PC-9 (cell line): ENCODE results near the gene ANLN. TPM values are rescaled to one million over a fixed set of nuclear protein-coding genes. Genes with fewer than 3 reads are reported as not detected.
A peak's percentile ranks its signal among the peaks of the same experiment; 100 is the strongest.
"Not testable (repeated sequence)": the region's sequence is repeated elsewhere in the genome, so short reads cannot be mapped to it uniquely, and the experiment has no call there.

Experiments used
- BruUV-seq: library from RNA; stranded (reverse); fragments of 400-500 nt; replicated peaks from 2 replicates; lab custom pipeline; 2021; lab: Mats Ljungman, UMichigan
- CTCF ChIA-PET: fragments of 300-600 bp; sonication (Branson Sonifier 250); formaldehyde crosslinking; loops from one replicate; lab custom pipeline; 2022; ENCODE audit warnings: antibody characterized with exemption; lab: Charles Lee
- POLR2A ChIA-PET: fragments of 300-600 bp; sonication (Branson Sonifier 250); formaldehyde crosslinking; loops from one replicate; lab custom pipeline; 2022; ENCODE audit warnings: antibody characterized with exemption; ENCODE audit not compliant: unreplicated experiment; lab: Charles Lee
- DNase-seq, 2 experiments: peaks; one replicate each; pipeline versions ENCODE4 v3.0.0 to v3.0.0-alpha.2; 2015 to 2022; ENCODE audit warnings: mixed read lengths in 1 of 2
- H2AFZ ChIP-seq: fragments of 200-600 bp; sonication (generic); 2 replicates; pipeline ENCODE4 v1.8.1; 2017; ENCODE audit warnings: antibody characterized with exemption
- H3F3A ChIP-seq: fragments of 200-600 bp; sonication (generic); 2 replicates; pipeline ENCODE4 v1.8.1; 2017; ENCODE audit warnings: antibody characterized with exemption, mild to moderate bottlenecking, low read depth; ENCODE audit not compliant: insufficient read depth
- H3K27ac ChIP-seq: fragments of 200-600 bp; sonication (generic); 2 replicates; pipeline ENCODE4 v1.6.1; 2016; ENCODE audit warnings: mixed run types
- H3K27me3 ChIP-seq: fragments of 200-600 bp; sonication (generic); 2 replicates; pipeline ENCODE4 v1.6.1; 2016; ENCODE audit warnings: low read depth, mixed run types; ENCODE audit not compliant: insufficient read depth
- H3K36me3 ChIP-seq: fragments of 200-600 bp; sonication (generic); 2 replicates; pipeline ENCODE4 v1.6.1; 2016; ENCODE audit warnings: low read depth, mixed run types
- H3K4me1 ChIP-seq: fragments of 200-600 bp; sonication (generic); replicated peaks from 2 replicates; pipeline ENCODE4 v1.6.1; 2016; ENCODE audit warnings: mixed run types; ENCODE audit not compliant: insufficient read depth
- H3K4me2 ChIP-seq: fragments of 200-600 bp; sonication (generic); 2 replicates; pipeline ENCODE4 v1.6.1; 2017; ENCODE audit warnings: mixed run types
- H3K4me3 ChIP-seq: fragments of 200-600 bp; sonication (generic); 2 replicates; pipeline ENCODE4 v1.6.1; 2016; ENCODE audit warnings: mixed run types
- H3K79me2 ChIP-seq: fragments of 200-600 bp; sonication (generic); 2 replicates; pipeline ENCODE4 v1.6.1; 2017; ENCODE audit warnings: low read depth, mixed run types
- H3K9me2 ChIP-seq: fragments of 200-600 bp; sonication (generic); 2 replicates; pipeline ENCODE4 v1.8.1; 2017; ENCODE audit warnings: mild to moderate bottlenecking; ENCODE audit not compliant: insufficient read depth
- H3K9me3 ChIP-seq: fragments of 200-600 bp; sonication (generic); 2 replicates; pipeline ENCODE4 v1.8.1; 2016; ENCODE audit warnings: low read depth; ENCODE audit not compliant: insufficient read depth
- H4K20me1 ChIP-seq: fragments of 200-600 bp; sonication (generic); 2 replicates; pipeline ENCODE4 v1.8.1; 2017; ENCODE audit not compliant: insufficient read depth
- CTCF ChIP-seq: fragments of 200-600 bp; sonication (generic); conservative IDR thresholded peaks from 2 replicates; pipeline ENCODE4 v1.6.1; 2017; ENCODE audit warnings: mixed run types, antibody characterized with exemption, mild to moderate bottlenecking, moderate library complexity
- EZH2 ChIP-seq: fragments of 200-600 bp; sonication (generic); IDR thresholded peaks from 2 replicates; pipeline ENCODE4 v1.8.0; 2017; ENCODE audit warnings: antibody characterized with exemption, low read depth
- intact Hi-C: fragments of 100-400 bp; cut with micrococcal nuclease; formaldehyde crosslinking; loops from one replicate; pipeline ENCODE4 v1.10.0; 2022; ENCODE audit not compliant: unreplicated experiment
- total RNA-seq: library from RNA; stranded (reverse); gene quantifications from 2 replicates; pipeline ENCODE4 v1.2.3, GENCODE V29; 2021

Gene ANLN
- total RNA-seq, 1 experiment from 2014 or later: 262 TPM

- POLR2A ChIA-PET: no interaction called here
- no peaks in the 10 kb centered on the region for H3K79me2 ChIP-seq
- H3K9me3 ChIP-seq: no peaks in the 10 kb centered on the region
- H3K9me2 ChIP-seq: no peaks in the 10 kb centered on the region
- intact Hi-C loops: no loop called here
- no peak for TF ChIP-seq EZH2
- TF ChIP-seq CTCF: no peak
- no peak overlapping the region for H3K4me2 ChIP-seq
- H3K27ac ChIP-seq: no peak overlapping the region
- no peaks in the 10 kb centered on the region for H4K20me1 ChIP-seq
- DNase-seq: no peak
- H3F3A ChIP-seq: no peaks in the 10 kb centered on the region; the same call in 1 of the 2 replicates
- CTCF ChIA-PET: no interaction called here
- BruUV-seq: no TSS peak
- H3K36me3 ChIP-seq: no peaks in the 10 kb centered on the region
- H3K4me3 ChIP-seq: no peak overlapping the region
- no peaks in the 10 kb centered on the region for H3K27me3 ChIP-seq
- peaks cover 20% of the 10 kb centered on the region for H3K4me1 ChIP-seq
- H2AFZ ChIP-seq: no peak overlapping the region
Observed at GRCh38 chr7:36370046-36370445, 19.6 kb upstream of the ANLN start.

- peak; percentile 61 to 73 for DNase-seq
- no peaks in the 10 kb centered on the region for H4K20me1 ChIP-seq
- intact Hi-C loops: loop anchor here (1.0 kb wide), 1 partner anchor 15 kb away; no protein-coding TSS in a partner anchor
- ChIA-PET CTCF (no interaction called here), POLR2A (no interaction called here)
- TF ChIP-seq CTCF (no peak), EZH2 (no peak)
- H3K9me2 ChIP-seq: no peaks in the 10 kb centered on the region
- no peak overlapping the region for H3K27ac ChIP-seq
- no peaks in the 10 kb centered on the region for H3K9me3 ChIP-seq
- H3K79me2 ChIP-seq: no peaks in the 10 kb centered on the region
- peak overlapping the region; percentile 6; the same call in 1 of the 2 replicates for H3K4me2 ChIP-seq
- H3K4me3 ChIP-seq: no peak overlapping the region
- peaks cover 12% of the 10 kb centered on the region for H3K4me1 ChIP-seq
- H2AFZ ChIP-seq: no peak overlapping the region
- no peaks in the 10 kb centered on the region for H3K36me3 ChIP-seq
- H3F3A ChIP-seq: no peaks in the 10 kb centered on the region; the same call in 1 of the 2 replicates
- no TSS peak for BruUV-seq
- no peaks in the 10 kb centered on the region for H3K27me3 ChIP-seq
Observed at GRCh38 chr7:36372156-36372555, 17.5 kb upstream of the ANLN start.

GRCh38 chr7:36378555-36378954 lies 11.1 kb upstream of the ANLN start:
- H3K4me2 ChIP-seq, H4K20me1 ChIP-seq, H3F3A ChIP-seq, CTCF ChIA-PET, intact Hi-C loops, H3K4me1 ChIP-seq, POLR2A ChIA-PET, H3K9me3 ChIP-seq, H3K36me3 ChIP-seq, H3K27me3 ChIP-seq, H3K9me2 ChIP-seq, H3K4me3 ChIP-seq, H2AFZ ChIP-seq, H3K79me2 ChIP-seq, BruUV-seq, H3K27ac ChIP-seq: not testable (repeated sequence)
- peak in 1 of 2 experiments; percentile 15 for DNase-seq
